Fibroblast of pulmonary artery (primary cell): ENCODE measurements around the gene MRM1.
"Not testable (repeated sequence)": the region's sequence is repeated elsewhere in the genome, so short reads cannot be mapped to it uniquely, and the experiment has no call there.

ENCODE experiments used
- DNase-seq: peaks from one replicate; pipeline ENCODE4 v3.0.0-alpha.2; 2010; ENCODE audit warnings: low read depth
- H3K4me3 ChIP-seq: replicated peaks from 2 replicates; pipeline ENCODE4 v1.5.1; 2011; ENCODE audit warnings: low read depth, mild to moderate bottlenecking, control low read depth, low read length, moderate library complexity
- TF ChIP-seq, protein P1 (sequence below): IDR thresholded peaks from 2 replicates; pipeline ENCODE4 v1.5.1; 2011; ENCODE audit warnings: mild to moderate bottlenecking, control low read depth, low read length, inconsistent platforms; ENCODE audit errors: missing control alignments

MRM1 gene

DNA sequence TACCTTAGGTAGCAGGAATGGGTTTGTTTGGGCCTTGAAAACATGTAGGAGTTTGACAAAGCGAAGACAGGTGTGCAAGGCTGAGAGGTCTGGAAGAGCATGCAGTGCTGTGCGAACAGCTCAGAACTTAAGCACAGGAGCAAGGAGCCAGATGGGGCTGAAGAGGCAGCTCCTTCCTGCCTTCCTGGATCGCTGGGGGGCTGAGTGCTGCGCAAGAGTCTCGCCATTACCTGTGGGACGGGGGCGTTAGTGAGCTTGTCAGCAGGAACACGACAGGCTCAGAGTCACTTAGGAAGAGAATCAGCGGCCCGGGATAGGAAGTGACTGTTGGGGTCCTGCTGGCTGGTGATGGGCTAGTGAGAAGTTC lies 464 bp upstream of the MRM1 start:
- TF ChIP-seq, protein P1, sequence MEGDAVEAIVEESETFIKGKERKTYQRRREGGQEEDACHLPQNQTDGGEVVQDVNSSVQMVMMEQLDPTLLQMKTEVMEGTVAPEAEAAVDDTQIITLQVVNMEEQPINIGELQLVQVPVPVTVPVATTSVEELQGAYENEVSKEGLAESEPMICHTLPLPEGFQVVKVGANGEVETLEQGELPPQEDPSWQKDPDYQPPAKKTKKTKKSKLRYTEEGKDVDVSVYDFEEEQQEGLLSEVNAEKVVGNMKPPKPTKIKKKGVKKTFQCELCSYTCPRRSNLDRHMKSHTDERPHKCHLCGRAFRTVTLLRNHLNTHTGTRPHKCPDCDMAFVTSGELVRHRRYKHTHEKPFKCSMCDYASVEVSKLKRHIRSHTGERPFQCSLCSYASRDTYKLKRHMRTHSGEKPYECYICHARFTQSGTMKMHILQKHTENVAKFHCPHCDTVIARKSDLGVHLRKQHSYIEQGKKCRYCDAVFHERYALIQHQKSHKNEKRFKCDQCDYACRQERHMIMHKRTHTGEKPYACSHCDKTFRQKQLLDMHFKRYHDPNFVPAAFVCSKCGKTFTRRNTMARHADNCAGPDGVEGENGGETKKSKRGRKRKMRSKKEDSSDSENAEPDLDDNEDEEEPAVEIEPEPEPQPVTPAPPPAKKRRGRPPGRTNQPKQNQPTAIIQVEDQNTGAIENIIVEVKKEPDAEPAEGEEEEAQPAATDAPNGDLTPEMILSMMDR = no peak
- no peak for DNase-seq
- H3K4me3 ChIP-seq = peak overlapping the region; percentile 95

DNA sequence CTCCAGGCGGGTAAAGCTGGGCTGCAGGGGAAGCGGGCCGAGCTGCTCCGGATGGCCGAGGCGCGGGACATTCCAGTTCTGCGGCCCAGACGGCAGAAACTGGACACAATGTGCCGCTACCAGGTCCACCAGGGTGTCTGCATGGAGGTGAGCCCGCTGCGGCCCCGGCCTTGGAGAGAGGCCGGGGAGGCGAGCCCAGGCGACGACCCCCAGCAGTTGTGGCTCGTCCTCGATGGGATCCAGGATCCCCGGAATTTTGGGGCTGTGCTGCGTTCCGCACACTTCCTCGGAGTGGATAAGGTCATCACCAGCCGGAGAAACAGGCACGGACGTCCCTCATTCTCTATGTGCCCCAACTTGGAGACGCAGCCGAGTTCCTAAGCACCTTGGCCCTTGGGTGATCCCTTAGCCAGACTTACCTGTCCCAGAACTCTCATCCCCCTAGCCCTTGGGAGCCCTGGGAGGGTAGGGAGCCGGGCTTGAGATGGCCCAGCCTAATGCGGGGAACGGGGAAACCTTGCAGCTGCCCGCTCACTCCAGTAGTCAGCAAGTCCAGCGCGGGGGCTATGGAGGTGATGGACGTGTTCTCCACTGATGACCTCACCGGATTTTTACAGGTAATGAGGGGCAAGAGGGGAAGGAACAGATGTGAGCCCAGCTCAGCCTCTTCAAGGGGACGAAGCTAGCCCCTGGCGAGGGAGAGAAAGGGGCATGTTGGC lies 806 bp downstream of the MRM1 start:
- TF ChIP-seq, protein P1 = no peak
- H3K4me3 ChIP-seq = peak overlapping the region; percentile 95
- DNase-seq = no peak

DNA sequence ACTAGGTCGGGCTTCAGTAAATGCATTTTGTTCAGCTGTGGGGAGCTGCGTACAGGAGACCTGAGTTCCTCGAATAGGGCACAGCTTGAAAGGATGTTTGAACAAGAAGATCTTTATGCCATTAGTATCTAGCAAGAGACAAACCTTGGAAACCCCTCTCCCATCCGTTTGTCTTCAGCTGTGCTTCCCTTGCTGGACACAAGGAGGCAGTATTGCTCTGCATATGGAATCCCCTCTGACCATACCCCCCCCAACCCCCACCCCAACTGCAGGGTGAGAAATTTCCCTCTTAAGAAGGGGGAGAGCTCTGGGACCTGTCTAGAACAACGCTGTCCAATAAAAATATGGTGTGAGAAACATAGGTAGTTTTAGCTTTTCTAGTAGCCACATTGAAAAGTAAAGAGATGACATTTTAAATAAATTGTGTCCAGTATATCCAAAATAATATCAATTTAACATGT lies 1.6 kb downstream of the MRM1 start:
- TF ChIP-seq, protein P1 = peak; percentile 82
- peak; percentile 74 for DNase-seq
- H3K4me3 ChIP-seq = peak overlapping the region; percentile 95

DNA sequence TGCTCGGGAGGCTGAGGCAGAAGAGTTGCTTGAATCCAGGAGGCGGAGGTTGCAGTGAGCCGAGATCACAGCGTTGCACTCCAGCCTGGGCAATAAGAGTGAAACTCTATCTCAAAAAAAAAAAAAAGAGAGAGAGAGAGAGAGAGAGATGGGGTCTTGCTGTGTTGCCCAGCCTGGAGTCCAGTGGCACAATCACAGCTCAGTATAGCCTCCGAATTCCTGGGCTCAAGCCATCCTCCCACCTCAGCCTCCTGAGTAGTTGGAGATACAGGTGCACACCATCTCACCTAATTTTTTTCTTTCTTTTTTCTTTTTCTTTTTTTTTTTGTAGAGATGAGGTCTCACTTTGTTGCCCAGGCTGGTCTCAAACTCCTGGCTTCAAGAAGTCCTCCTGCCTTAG lies 3.6 kb downstream of the MRM1 start:
- DNase-seq, H3K4me3 ChIP-seq: not testable (repeated sequence)

DNA sequence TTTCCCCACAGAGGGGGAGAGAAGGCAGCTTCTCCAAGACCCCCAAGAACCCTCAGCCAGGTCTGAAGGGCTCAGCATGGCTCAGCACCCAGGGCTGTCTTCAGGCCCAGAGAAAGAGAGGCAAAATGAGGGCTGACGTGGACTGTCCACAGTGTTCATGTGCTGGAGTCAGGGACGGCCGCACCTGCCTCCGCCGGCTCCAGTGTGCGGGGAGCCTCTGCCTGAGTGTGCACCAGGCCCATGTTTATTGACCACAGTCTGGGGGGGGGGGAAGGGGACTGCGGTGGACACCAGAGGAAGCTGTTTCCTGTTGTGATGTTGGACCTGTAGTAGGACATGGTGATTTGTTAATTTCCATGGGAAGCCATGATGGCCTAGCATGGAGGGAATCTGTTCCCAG lies 6.9 kb downstream of the MRM1 start:
- no peak for DNase-seq

DNA sequence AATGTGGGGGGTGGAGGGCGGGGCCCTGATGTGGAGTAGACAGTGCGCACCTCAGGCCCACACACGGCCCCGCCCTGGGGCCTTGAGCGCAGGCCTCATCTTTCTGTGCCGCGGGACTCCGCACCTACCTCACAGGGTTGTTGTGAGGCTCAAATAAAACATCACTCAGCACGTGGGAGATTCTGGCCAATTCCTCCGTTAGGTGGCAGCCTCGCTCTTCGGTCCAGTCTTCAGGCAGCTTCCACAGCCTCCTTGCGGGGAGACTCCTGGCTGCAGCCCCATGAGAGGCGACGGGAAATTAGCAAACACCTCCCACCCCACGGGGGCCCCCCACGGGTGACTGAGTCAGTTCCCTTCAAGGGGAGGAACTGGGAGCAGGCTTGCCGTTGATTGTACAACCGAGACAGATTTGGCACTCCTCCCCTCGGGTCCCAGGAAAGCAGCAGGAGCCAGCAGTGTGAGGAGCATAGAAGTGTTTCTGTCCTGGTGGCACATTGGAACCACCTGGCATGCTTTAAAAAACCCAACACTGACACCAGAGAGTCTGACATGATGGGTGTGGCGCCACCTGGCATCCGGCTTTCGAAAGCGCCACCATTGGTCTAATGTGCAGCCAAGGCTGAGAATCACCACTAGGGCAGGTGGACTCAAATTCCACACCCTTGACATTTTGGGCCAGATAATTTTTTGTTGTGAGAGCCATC lies 7.6 kb downstream of the MRM1 start:
- no peak overlapping the region for H3K4me3 ChIP-seq
- TF ChIP-seq, protein P1 = peak; percentile 52

More for the DNA sequence above, 6.9 kb downstream of the MRM1 start:
- H3K4me3 ChIP-seq = no peak overlapping the region
- TF ChIP-seq, protein P1 = no peak

DNA sequence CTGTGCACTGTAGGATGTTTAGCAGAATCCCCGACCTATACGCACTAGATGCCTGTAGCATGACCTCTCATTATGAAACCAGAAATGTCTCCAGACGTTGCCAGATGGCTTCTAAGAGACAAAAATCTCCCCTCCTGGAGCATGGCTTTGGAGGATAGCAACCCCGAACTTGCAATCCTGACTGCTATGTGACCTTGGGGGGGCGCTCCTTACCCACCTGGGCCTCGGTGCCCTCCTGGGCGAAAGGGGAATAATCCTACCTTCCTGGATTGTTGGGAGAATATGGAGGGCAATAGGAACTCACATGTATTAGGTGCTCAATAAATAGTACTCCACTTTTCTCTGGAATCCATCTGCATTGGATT lies 8.1 kb downstream of the MRM1 start:
- TF ChIP-seq, protein P1 = no peak
- no peak for DNase-seq
- H3K4me3 ChIP-seq = no peak overlapping the region

More for the DNA sequence above, 7.6 kb downstream of the MRM1 start:
- DNase-seq = peak; percentile 79
